ENCODE data around the gene EFHD2.

GRCh38 chr1:15411593-15412137 lies 2.0 kb downstream of the EFHD2 start:
- no peak for TF ChIP-seq CTCF (conservative IDR thresholded peaks at IDR 0.05)
- no peak for TF ChIP-seq EZH2 (IDR thresholded peaks at IDR 0.05; ENCODE audit: low read depth)

Data from PC-9 (cell line).